ENCODE measurements around the gene PRMT2. TPM values are rescaled to one million over a fixed set of nuclear protein-coding genes. Genes with fewer than 3 reads are reported as not detected.

PRMT2 gene
- total RNA-seq, 4 donors from 2014 or later = 102 to 113 (median 107) TPM

- H3K36me3 ChIP-seq = no peaks in the 10 kb centered on the region
Measured at GRCh38 chr21:46618738-46619379, 16.6 kb upstream of the PRMT2 start.

GRCh38 chr21:46619846-46620245 lies 15.6 kb upstream of the PRMT2 start:
- H3K4me3 ChIP-seq = no peak overlapping the region

More at GRCh38 chr21:46618738-46619379, 16.6 kb upstream of the PRMT2 start:
- Histone ChIP-seq H3K4me1 (no peaks in the 10 kb centered on the region), H3K9me3 (no peaks in the 10 kb centered on the region), H3K27me3 (no peaks in the 10 kb centered on the region), H3K27ac (no peak overlapping the region), H3K4me3 (no peak overlapping the region)
- TF ChIP-seq CTCF (IDR thresholded peaks at IDR 0.05) (no peak), EP300 (IDR thresholded peaks at IDR 0.05) (no peak), POLR2AphosphoS5 (IDR thresholded peaks at IDR 0.05) (no peak), POLR2A (IDR thresholded peaks at IDR 0.05) (no peak)
- no peak for DNase-seq (ENCODE audit: low spot score in 2 of 2)
- WGBS = 91% methylated on average over 5 of the region's 5 CpGs

GRCh38 chr21:46620846-46621245 lies 14.6 kb upstream of the PRMT2 start:
- Histone ChIP-seq H3K9me3 (peaks cover 2% of the 10 kb centered on the region), H3K4me3 (no peak overlapping the region), H3K27ac (peak overlapping the region; percentile 53), H3K4me1 (no peaks in the 10 kb centered on the region), H3K36me3 (no peaks in the 10 kb centered on the region), H3K27me3 (no peaks in the 10 kb centered on the region)
- TF ChIP-seq EP300 (IDR thresholded peaks at IDR 0.05) (no peak), CTCF (IDR thresholded peaks at IDR 0.05) (no peak), POLR2AphosphoS5 (IDR thresholded peaks at IDR 0.05) (no peak), POLR2A (IDR thresholded peaks at IDR 0.05) (no peak)
- DNase-seq (ENCODE audit: low spot score in 2 of 2) = no peak
- WGBS = 92% methylated on average over 3 of the region's 7 CpGs

More at GRCh38 chr21:46619846-46620245, 15.6 kb upstream of the PRMT2 start:
- no peaks in the 10 kb centered on the region for H3K36me3 ChIP-seq
- no peaks in the 10 kb centered on the region for H3K9me3 ChIP-seq
- no peaks in the 10 kb centered on the region for H3K4me1 ChIP-seq
- H3K27ac ChIP-seq = no peak overlapping the region
- TF ChIP-seq POLR2A (IDR thresholded peaks at IDR 0.05) (no peak), POLR2AphosphoS5 (IDR thresholded peaks at IDR 0.05) (no peak), CTCF (IDR thresholded peaks at IDR 0.05) (no peak), EP300 (IDR thresholded peaks at IDR 0.05) (no peak)
- 88% methylated on average over 2 of the region's 2 CpGs for WGBS
- H3K27me3 ChIP-seq = no peaks in the 10 kb centered on the region
- DNase-seq (ENCODE audit: low spot score in 2 of 2) = no peak

GRCh38 chr21:46621457-46622182 lies 13.9 kb upstream of the PRMT2 start:
- no peak for TF ChIP-seq POLR2A (IDR thresholded peaks at IDR 0.05)
- TF ChIP-seq POLR2AphosphoS5 (IDR thresholded peaks at IDR 0.05) = no peak
- TF ChIP-seq EP300 (IDR thresholded peaks at IDR 0.05) = no peak
- TF ChIP-seq CTCF (IDR thresholded peaks at IDR 0.05) = no peak
- no peaks in the 10 kb centered on the region for H3K4me1 ChIP-seq
- H3K27me3 ChIP-seq = no peaks in the 10 kb centered on the region
- no peak overlapping the region for H3K4me3 ChIP-seq
- 71% methylated on average over 9 of the region's 9 CpGs for WGBS
- H3K9me3 ChIP-seq = peaks cover 5% of the 10 kb centered on the region
- H3K27ac ChIP-seq = peak overlapping the region; percentile 53
- peak in 1 of 2 donors; percentile 50 for DNase-seq (ENCODE audit: low spot score in 2 of 2)
- no peaks in the 10 kb centered on the region for H3K36me3 ChIP-seq

GRCh38 chr21:46622226-46622625 lies 13.2 kb upstream of the PRMT2 start:
- DNase-seq (ENCODE audit: low spot score in 2 of 2) = peak in 1 of 2 donors; percentile 62
- H3K4me1 ChIP-seq = no peaks in the 10 kb centered on the region
- no peaks in the 10 kb centered on the region for H3K27me3 ChIP-seq
- H3K9me3 ChIP-seq = peaks cover 5% of the 10 kb centered on the region
- peak overlapping the region; percentile 53 for H3K27ac ChIP-seq
- no peak overlapping the region for H3K4me3 ChIP-seq
- no peak for TF ChIP-seq POLR2A (IDR thresholded peaks at IDR 0.05)
- no peak for TF ChIP-seq CTCF (IDR thresholded peaks at IDR 0.05)
- TF ChIP-seq EP300 (IDR thresholded peaks at IDR 0.05) = no peak
- TF ChIP-seq POLR2AphosphoS5 (IDR thresholded peaks at IDR 0.05) = no peak
- H3K36me3 ChIP-seq = no peaks in the 10 kb centered on the region
- 62% methylated on average over 4 of the region's 4 CpGs for WGBS
